HepG2 (cell line): ENCODE results near the gene IL1A. TPM values are rescaled to one million over a fixed set of nuclear protein-coding genes. Genes with fewer than 3 reads are reported as not detected.

Source experiments
- ATAC-seq: fragments of 200-7000 bp; cut with Tn5 transposase; 3 replicates; pipeline ENCODE4 v1.9.1; 2020; ENCODE audit warnings: mild to moderate bottlenecking, moderate library complexity
- BruUV-seq: library from RNA; stranded (reverse); fragments of 400-500 nt; replicated peaks from 2 replicates; lab custom pipeline; 2021; lab: Mats Ljungman, UMichigan
- CTCF ChIA-PET: fragments of 300-600 bp; formaldehyde crosslinking; extraction: SDS; loops from one replicate; lab custom pipeline; 2021; ENCODE audit warnings: low total read pairs, inconsistent platforms, low intra/inter-chr PET ratio; lab: Yijun Ruan, JAX
- POLR2A ChIA-PET: fragments of 350-600 bp; sonication (Branson Sonifier 250); formaldehyde crosslinking; loops from one replicate; lab custom pipeline; 2020; ENCODE audit warnings: antibody characterized with exemption, inconsistent platforms; lab: Yijun Ruan, JAX
- DNase-seq: peaks from one replicate; pipeline ENCODE4 v3.0.0-alpha.2; 2015; ENCODE audit warnings: low spot score
- FAIRE-seq: peaks from 3 replicates; lab custom pipeline; 2011; peaks lifted over from hg19 to GRCh38; lab: Jason Lieb, UNC
- H2AFZ ChIP-seq: one replicate; pipeline ENCODE4 v1.6.1; 2011; ENCODE audit warnings: low read length, inconsistent platforms
- H3K27ac ChIP-seq: fragments of 300-600 bp; 3 replicates; pipeline ENCODE4 v1.8.0; 2011; ENCODE audit warnings: mixed run types, mild to moderate bottlenecking, mixed read lengths, low read length, inconsistent platforms; ENCODE audit not compliant: insufficient read depth; ENCODE audit errors: extremely low read length
- H3K27me3 ChIP-seq, 2 experiments: fragments of 200-600 bp in 1 of 2; 2 replicates in 1 of 2; 3 replicates in 1 of 2; pipeline versions ENCODE4 v1.6.0 to v1.8.0; 2011; ENCODE audit warnings: low read length in 2 of 2, mild to moderate bottlenecking in 2 of 2, moderate library complexity in 2 of 2, inconsistent platforms in 1 of 2; ENCODE audit not compliant: insufficient read depth in 2 of 2, control insufficient read depth in 1 of 2
- H3K36me3 ChIP-seq, 2 experiments: fragments of 200-600 bp in 1 of 2; replicated peaks in 1 of 2; 2 replicates in 1 of 2; 3 replicates in 1 of 2; pipeline versions ENCODE4 v1.5.1 to v1.8.0; 2011; ENCODE audit warnings: low read length in 2 of 2, inconsistent platforms in 1 of 2; ENCODE audit not compliant: insufficient read depth in 2 of 2, control insufficient read depth in 1 of 2
- H3K4me1 ChIP-seq: 2 replicates; pipeline ENCODE4 v1.5.1; 2012; ENCODE audit warnings: low read length, inconsistent platforms; ENCODE audit not compliant: insufficient read depth
- H3K4me2 ChIP-seq: 2 replicates; pipeline ENCODE4 v1.6.0; 2011; ENCODE audit warnings: low read depth, low read length, inconsistent platforms
- H3K4me3 ChIP-seq, 3 experiments: fragments of 200-600 bp in 1 of 3; sonication (generic), shearing (Covaris generic) in 1 of 3; replicated peaks in 1 of 3; 2 replicates each; pipeline ENCODE4 v1.5.1; 2011 to 2016; ENCODE audit warnings: low read length in 3 of 3, inconsistent platforms in 2 of 3, low read depth in 2 of 3, mild to moderate bottlenecking in 2 of 3, control low read depth in 1 of 3, mixed read lengths in 1 of 3; ENCODE audit not compliant: insufficient read depth in 1 of 3
- H3K79me2 ChIP-seq: one replicate; pipeline ENCODE4 v1.6.1; 2011; ENCODE audit warnings: low read length, inconsistent platforms; ENCODE audit not compliant: insufficient read depth
- H3K9ac ChIP-seq: 2 replicates; pipeline ENCODE4 v1.6.0; 2011; ENCODE audit warnings: mild to moderate bottlenecking, low read depth, low read length, inconsistent platforms; ENCODE audit not compliant: insufficient read depth
- H3K9me3 ChIP-seq: 2 replicates; pipeline ENCODE4 v1.5.1; 2012; ENCODE audit warnings: mild to moderate bottlenecking, low read length
- H4K20me1 ChIP-seq: 2 replicates; pipeline ENCODE4 v1.6.0; 2011; ENCODE audit warnings: inconsistent platforms, mild to moderate bottlenecking, low read length, moderate library complexity; ENCODE audit not compliant: insufficient read depth
- FOXK1 ChIP-seq: sonication (generic); formaldehyde crosslinking; IDR thresholded peaks from 2 replicates; pipeline ENCODE4 v1.4.0; 2020; ENCODE audit warnings: low read depth, missing genetic modification reagents, borderline replicate concordance
- HDAC2 ChIP-seq: sonication (generic); formaldehyde crosslinking; IDR thresholded peaks from 2 replicates; pipeline ENCODE4 v1.4.0; 2020; ENCODE audit warnings: missing genetic modification reagents
- JUND ChIP-seq: sonication (generic); formaldehyde crosslinking; IDR thresholded peaks from 2 replicates; pipeline ENCODE4 v1.8.0; 2022; ENCODE audit warnings: mild to moderate bottlenecking, missing genetic modification reagents
- NR1H2 ChIP-seq: sonication (generic); formaldehyde crosslinking; IDR thresholded peaks from 2 replicates; pipeline ENCODE4 v1.8.1; 2022; ENCODE audit warnings: low read depth, missing genetic modification reagents, borderline replicate concordance
- NR2F1 ChIP-seq, 2 experiments: fragments of 450-650 bp in 1 of 2; formaldehyde crosslinking in 1 of 2; IDR thresholded peaks; 2 replicates each; pipeline versions ENCODE4 v1.5.0 to v1.6.1; 2016 to 2020; ENCODE audit warnings: mild to moderate bottlenecking in 1 of 2, missing compliant biosample characterization in 1 of 2, missing genetic modification reagents in 1 of 2, moderate library complexity in 1 of 2
- SIN3A ChIP-seq: IDR thresholded peaks from 2 replicates; pipeline ENCODE4 v1.6.1; 2011; ENCODE audit warnings: low read depth, mild to moderate bottlenecking, control low read depth, low read length, borderline replicate concordance
- SRY ChIP-seq: sonication (generic); formaldehyde crosslinking; IDR thresholded peaks from 2 replicates; pipeline ENCODE4 v1.8.0; 2022; ENCODE audit warnings: mild to moderate bottlenecking, missing genetic modification reagents
- TFDP2 ChIP-seq: sonication (generic); formaldehyde crosslinking; IDR thresholded peaks from 2 replicates; pipeline ENCODE4 v1.4.0; 2020; ENCODE audit warnings: missing genetic modification reagents
- ZNF282 ChIP-seq: fragments of 450-650 bp; IDR thresholded peaks from 2 replicates; pipeline ENCODE4 v1.6.1; 2018; ENCODE audit not compliant: partially characterized antibody
- ZNF317 ChIP-seq: sonication (generic); formaldehyde crosslinking; IDR thresholded peaks from 2 replicates; pipeline ENCODE4 v1.5.0; 2020; ENCODE audit warnings: mild to moderate bottlenecking, missing genetic modification reagents
- ZNF563 ChIP-seq: sonication (generic); formaldehyde crosslinking; IDR thresholded peaks from 2 replicates; pipeline ENCODE4 v1.8.0; 2022; ENCODE audit warnings: mild to moderate bottlenecking, moderate library complexity, missing genetic modification reagents
- ZNF570 ChIP-seq: sonication (generic); formaldehyde crosslinking; IDR thresholded peaks from 2 replicates; pipeline ENCODE4 v1.4.0; 2020; ENCODE audit warnings: mild to moderate bottlenecking, missing genetic modification reagents, borderline replicate concordance
- ZNF780A ChIP-seq: sonication (generic); formaldehyde crosslinking; IDR thresholded peaks from 2 replicates; pipeline ENCODE4 v1.8.0; 2022; ENCODE audit warnings: mild to moderate bottlenecking, missing genetic modification reagents, moderate library complexity
- WGBS: methylation state at CpG from one replicate; pipeline ENCODE4 v1.1.6; 2017; ENCODE audit warnings: low lambda C conversion rate; 5-methylcytosine and 5-hydroxymethylcytosine counted together
- in situ Hi-C: cut with HindIII; loops from 2 replicates; pipeline ENCODE4 v1.10.0; 2017; ENCODE audit warnings: low pct_unique_long_range_greater_than_20kb; ENCODE audit not compliant: extremely low pct_ligation_motif_present
- intact Hi-C: fragments of 100-400 bp; cut with micrococcal nuclease; formaldehyde crosslinking; loops from one replicate; pipeline ENCODE4 v1.10.0; 2022; ENCODE audit not compliant: unreplicated experiment
- polyA plus RNA-seq, 8 experiments: library from polyadenylated mRNA; depleted of rRNA in 3 of 8; stranded (reverse) in 7 of 8; unstranded in 1 of 8; fragments of >200 nt; fragmentation: Illumina TruSeq in 4 of 8; extraction: Trizol in 4 of 8; gene quantifications; 2 replicates each; pipeline versions ENCODE4 v1.2.1 to v1.2.3, GENCODE V29; 2011 to 2016; ENCODE audit warnings: low read depth in 4 of 8, missing spikeins in 1 of 8, mixed read lengths in 1 of 8; ENCODE audit not compliant: insufficient read depth in 1 of 8
- total RNA-seq, 5 experiments: library from RNA; depleted of rRNA; stranded (reverse); fragments of >200 nt; fragmentation: Illumina TruSeq; extraction: Trizol; gene quantifications; 2 replicates each; pipeline ENCODE4 v1.2.3, GENCODE V29; 2016; ENCODE audit warnings: low read depth in 1 of 5

The IL1A gene
- total and polyA plus RNA-seq, 2 of the 13 experiments (the other 11 are each of a cell fraction or from before 2014, with no cell fraction given): not detected

GRCh38 chr2:112831946-112832840 lies 47.9 kb upstream of the IL1A start:
- no TSS peak for BruUV-seq
- no peak for FAIRE-seq
- 91% methylated on average over 15 of the region's 15 CpGs for WGBS
- Histone ChIP-seq H3K9me3 (no peaks in the 10 kb centered on the region), H3K9ac (no peak overlapping the region), H2AFZ (no peak overlapping the region), H3K27ac (no peak overlapping the region), H3K4me3 (no peak overlapping the region), H3K79me2 (no peaks in the 10 kb centered on the region), H3K4me2 (no peak overlapping the region), H3K36me3 (no peaks in the 10 kb centered on the region), H3K27me3 (no peaks in the 10 kb centered on the region), H4K20me1 (no peaks in the 10 kb centered on the region), H3K4me1 (peaks cover 34% of the 10 kb centered on the region)
- DNase-seq: no peak
- ChIA-PET POLR2A (no interaction called here), CTCF (no interaction called here)
- ATAC-seq: no peak
- intact Hi-C loops: no loop called here
- in situ Hi-C loops: no loop called here
- no peak for TF ChIP-seq FOXK1 (CRISPR knock-in tag)
- TF ChIP-seq JUND (CRISPR knock-in tag): no peak
- no peak for TF ChIP-seq SIN3A
- TF ChIP-seq NR1H2: no peak
- no peak for TF ChIP-seq NR2F1 (CRISPR knock-in tag; IDR thresholded peaks at IDR 0.05)
- TF ChIP-seq ZNF570: no peak
- no peak for TF ChIP-seq HDAC2 (CRISPR knock-in tag)
- peak; percentile 73; the same call in 1 of the 2 replicates for TF ChIP-seq ZNF317 (CRISPR knock-in tag)
- TF ChIP-seq, all 625 proteins: peak for 1

GRCh38 chr2:112831513-112831845 lies 47.2 kb upstream of the IL1A start:
- Histone ChIP-seq H3K27me3 (no peaks in the 10 kb centered on the region), H2AFZ (no peak overlapping the region), H3K27ac (no peak overlapping the region), H3K4me1 (peaks cover 30% of the 10 kb centered on the region), H3K4me2 (no peak overlapping the region), H3K4me3 (no peak overlapping the region), H3K79me2 (no peaks in the 10 kb centered on the region), H3K36me3 (no peaks in the 10 kb centered on the region), H4K20me1 (no peaks in the 10 kb centered on the region), H3K9me3 (no peaks in the 10 kb centered on the region), H3K9ac (no peak overlapping the region)
- ChIA-PET POLR2A (no interaction called here), CTCF (no interaction called here)
- in situ Hi-C loops (no loop called here), intact Hi-C loops (no loop called here)
- DNase-seq: no peak
- ATAC-seq: no peak
- FAIRE-seq: no peak
- no TSS peak for BruUV-seq
- WGBS: 81% methylated on average over 2 of the region's 2 CpGs
- no peak for TF ChIP-seq ZNF780A
- no peak for TF ChIP-seq TFDP2 (CRISPR knock-in tag)
- TF ChIP-seq ZNF563 (CRISPR knock-in tag): no peak
- TF ChIP-seq SRY (CRISPR knock-in tag): no peak
- no peak for TF ChIP-seq ZNF282
